Measurements from ENCODE around the gene CCDC57.

- TF ChIP-seq EZH2 (IDR thresholded peaks at IDR 0.05; ENCODE audit: insufficient read depth, poor library complexity, severe bottlenecking) (no peak), EZH2phosphoT487 (IDR thresholded peaks at IDR 0.05; ENCODE audit: insufficient read depth, low read depth) (no peak)
Observed at GRCh38 chr17:82167028-82167427, 45.6 kb downstream of the CCDC57 start.
